DMS153 treated with DMSO at 0.1 percent for 48 hours (cell line): ENCODE data around the gene YWHAE.
"Not testable (repeated sequence)": the region's sequence is repeated elsewhere in the genome, so short reads cannot be mapped to it uniquely, and the experiment has no call there.

Source experiments
- DNase-seq: peaks from one replicate; lab custom pipeline; 2025; ENCODE audit not compliant: unreplicated experiment; lab: John Stamatoyannopoulos, UW

The YWHAE gene

GRCh38 chr17:1331708-1332107 is 68.3 kb downstream of the YWHAE start:
- DNase-seq: no peak

- DNase-seq: no peak
Measured at GRCh38 chr17:1329745-1330343, 70.2 kb downstream of the YWHAE start.

- DNase-seq: no peak
Measured at GRCh38 chr17:1328437-1328836, 71.6 kb downstream of the YWHAE start.

- no peak for DNase-seq
Measured at GRCh38 chr17:1325766-1326165, 74.3 kb downstream of the YWHAE start.

GRCh38 chr17:1324201-1324771 is 75.7 kb downstream of the YWHAE start:
- no peak for DNase-seq

- no peak for DNase-seq
Measured at GRCh38 chr17:1323336-1323735, 76.7 kb downstream of the YWHAE start.

GRCh38 chr17:1322480-1322879 is 77.5 kb downstream of the YWHAE start:
- no peak for DNase-seq

GRCh38 chr17:1322014-1322428 is 78.0 kb downstream of the YWHAE start:
- no peak for DNase-seq

GRCh38 chr17:1315891-1316403 is 84.1 kb downstream of the YWHAE start:
- no peak for DNase-seq

- no peak for DNase-seq
Measured at GRCh38 chr17:1315409-1315808, 84.6 kb downstream of the YWHAE start.

GRCh38 chr17:1313270-1314005 is 86.6 kb downstream of the YWHAE start:
- no peak for DNase-seq

GRCh38 chr17:1312261-1312870 is 87.7 kb downstream of the YWHAE start:
- DNase-seq: no peak

- not testable (repeated sequence) for DNase-seq
Measured at GRCh38 chr17:1307829-1308228, 92.2 kb downstream of the YWHAE start.

GRCh38 chr17:1304962-1305563 is 95.0 kb downstream of the YWHAE start:
- DNase-seq: no peak

GRCh38 chr17:1304522-1304921 is 95.5 kb downstream of the YWHAE start:
- DNase-seq: no peak

- no peak for DNase-seq
Measured at GRCh38 chr17:1302761-1303160, 97.3 kb downstream of the YWHAE start.

GRCh38 chr17:1301546-1301945 is 98.5 kb downstream of the YWHAE start:
- DNase-seq: no peak

- no peak for DNase-seq
Measured at GRCh38 chr17:1300371-1300905, 99.6 kb downstream of the YWHAE start.

- DNase-seq: no peak
Measured at GRCh38 chr17:1299552-1300370, 100.3 kb downstream of the YWHAE start.

GRCh38 chr17:1298606-1299005 is 101.4 kb downstream of the YWHAE start:
- DNase-seq: no peak
